ENCODE results near the gene UGT1A5. TPM values are rescaled to one million over a fixed set of nuclear protein-coding genes. Genes with fewer than 3 reads are reported as not detected.

The UGT1A5 gene
- polyA plus RNA-seq, 1 donor (not counting 4 experiments of a cell fraction or from before 2014, with no cell fraction given): 1.3 TPM

DNA sequence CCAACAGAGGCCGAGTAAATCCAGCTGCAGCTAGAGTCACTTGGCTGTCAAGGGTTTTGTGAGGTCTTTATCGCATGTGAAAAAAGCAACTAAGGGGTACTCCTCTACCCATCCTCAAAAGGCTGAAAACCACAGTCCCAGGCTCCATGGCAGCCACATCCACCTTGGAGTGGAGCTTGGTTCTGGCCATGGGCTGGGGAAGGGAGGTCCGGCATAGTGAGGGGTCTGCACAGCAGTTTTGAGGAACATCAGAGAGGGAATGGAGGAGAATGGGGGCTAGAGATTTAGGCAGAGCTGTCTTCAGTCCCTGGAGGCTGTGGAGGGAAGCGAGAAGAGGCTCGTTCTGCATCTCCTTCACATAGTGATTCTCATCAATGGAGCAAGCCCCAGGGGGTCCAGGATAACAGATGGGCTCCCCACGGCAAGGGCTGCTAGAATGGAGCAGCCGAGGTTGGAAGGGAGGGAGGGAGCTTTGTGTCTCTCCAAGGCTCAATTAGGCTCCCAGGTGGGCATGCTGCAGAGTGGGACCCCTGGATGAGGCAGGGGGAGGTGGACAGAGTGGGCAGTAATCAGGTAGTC is 86.5 kb downstream of the UGT1A5 start:
- no peak for TF ChIP-seq EZH2 (IDR thresholded peaks at IDR 0.05; ENCODE audit: low read length)
- TF ChIP-seq, protein P1, sequence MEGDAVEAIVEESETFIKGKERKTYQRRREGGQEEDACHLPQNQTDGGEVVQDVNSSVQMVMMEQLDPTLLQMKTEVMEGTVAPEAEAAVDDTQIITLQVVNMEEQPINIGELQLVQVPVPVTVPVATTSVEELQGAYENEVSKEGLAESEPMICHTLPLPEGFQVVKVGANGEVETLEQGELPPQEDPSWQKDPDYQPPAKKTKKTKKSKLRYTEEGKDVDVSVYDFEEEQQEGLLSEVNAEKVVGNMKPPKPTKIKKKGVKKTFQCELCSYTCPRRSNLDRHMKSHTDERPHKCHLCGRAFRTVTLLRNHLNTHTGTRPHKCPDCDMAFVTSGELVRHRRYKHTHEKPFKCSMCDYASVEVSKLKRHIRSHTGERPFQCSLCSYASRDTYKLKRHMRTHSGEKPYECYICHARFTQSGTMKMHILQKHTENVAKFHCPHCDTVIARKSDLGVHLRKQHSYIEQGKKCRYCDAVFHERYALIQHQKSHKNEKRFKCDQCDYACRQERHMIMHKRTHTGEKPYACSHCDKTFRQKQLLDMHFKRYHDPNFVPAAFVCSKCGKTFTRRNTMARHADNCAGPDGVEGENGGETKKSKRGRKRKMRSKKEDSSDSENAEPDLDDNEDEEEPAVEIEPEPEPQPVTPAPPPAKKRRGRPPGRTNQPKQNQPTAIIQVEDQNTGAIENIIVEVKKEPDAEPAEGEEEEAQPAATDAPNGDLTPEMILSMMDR (optimal IDR thresholded peaks at IDR 0.05 in 1 of 3, IDR thresholded peaks at IDR 0.05 in 1 of 3, conservative IDR thresholded peaks at IDR 0.05 in 1 of 3; ENCODE audit: extremely low read depth in 1 of 3, insufficient read depth in 2 of 3, low read length in 3 of 3): no peak
- Histone ChIP-seq H3K79me2 (ENCODE audit: control insufficient read depth, insufficient read depth, low read length) (no peaks in the 10 kb centered on the region), H3K4me2 (ENCODE audit: control insufficient read depth, extremely low read depth, insufficient read depth, low read depth, low read length) (no peak overlapping the region), H3K27ac (ENCODE audit: control insufficient read depth, insufficient read depth, low read length) (no peak overlapping the region), H3K36me3 (ENCODE audit: control insufficient read depth in 2 of 2, extremely low read depth in 1 of 2, insufficient read depth in 2 of 2, low read length in 2 of 2) (no peaks in the 10 kb centered on the region), H3K9me1 (ENCODE audit: control insufficient read depth, extremely low read depth, insufficient read depth, low read length) (no peaks in the 10 kb centered on the region), H3K9me3 (ENCODE audit: control insufficient read depth, low read depth, low read length) (no peaks in the 10 kb centered on the region), H3K27me3 (ENCODE audit: control insufficient read depth, extremely low read depth, insufficient read depth, low read length) (peaks cover 6% of the 10 kb centered on the region), H3K4me1 (ENCODE audit: control insufficient read depth, extremely low read depth, insufficient read depth, low read length) (peaks cover 9% of the 10 kb centered on the region), H2AFZ (ENCODE audit: control insufficient read depth, low read length) (no peak overlapping the region), H4K20me1 (ENCODE audit: control insufficient read depth, extremely low read depth, insufficient read depth, low read length) (no peaks in the 10 kb centered on the region), H3K9ac (ENCODE audit: control insufficient read depth, extremely low read depth, insufficient read depth, low read length) (no peak overlapping the region), H3K4me3 (ENCODE audit: control insufficient read depth in 2 of 3, extremely low read depth in 1 of 3, insufficient read depth in 2 of 3, low read depth in 1 of 3, low read length in 3 of 3) (no peak overlapping the region)
- no peak for DNase-seq (ENCODE audit: low read depth, low spot score)
- dilution Hi-C loops (cut with MboI; ENCODE audit: extremely low pct_ligation_motif_present, low sequenced_read_pairs): no loop called here
- FAIRE-seq: no peak

DNA sequence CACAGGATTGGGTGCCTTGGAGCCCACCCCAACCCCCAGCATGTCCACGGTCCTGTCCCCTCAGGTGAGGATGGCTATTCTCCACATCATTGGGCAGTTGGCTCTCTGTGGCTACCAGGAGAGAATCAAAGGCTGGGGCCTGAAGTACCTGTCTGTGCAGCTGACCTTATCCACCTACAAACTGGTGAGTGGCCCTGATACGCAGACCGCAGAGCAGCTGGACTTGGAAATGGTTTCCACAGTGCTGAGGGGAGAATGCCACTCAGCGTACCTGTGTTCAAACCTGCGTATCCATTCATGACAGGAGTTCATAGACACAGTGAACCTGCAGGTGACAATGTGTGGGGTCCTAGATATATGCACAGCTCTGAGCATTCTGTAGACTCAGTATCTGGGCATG is 87.0 kb downstream of the UGT1A5 start:
- Histone ChIP-seq H3K9me3 (ENCODE audit: control insufficient read depth, low read depth, low read length) (no peaks in the 10 kb centered on the region), H3K4me1 (ENCODE audit: control insufficient read depth, extremely low read depth, insufficient read depth, low read length) (peaks cover 9% of the 10 kb centered on the region), H3K79me2 (ENCODE audit: control insufficient read depth, insufficient read depth, low read length) (no peaks in the 10 kb centered on the region), H3K4me3 (ENCODE audit: control insufficient read depth in 2 of 3, extremely low read depth in 1 of 3, insufficient read depth in 2 of 3, low read depth in 1 of 3, low read length in 3 of 3) (no peak overlapping the region), H3K27ac (ENCODE audit: control insufficient read depth, insufficient read depth, low read length) (no peak overlapping the region), H3K4me2 (ENCODE audit: control insufficient read depth, extremely low read depth, insufficient read depth, low read depth, low read length) (no peak overlapping the region), H2AFZ (ENCODE audit: control insufficient read depth, low read length) (no peak overlapping the region), H3K9me1 (ENCODE audit: control insufficient read depth, extremely low read depth, insufficient read depth, low read length) (no peaks in the 10 kb centered on the region), H3K36me3 (ENCODE audit: control insufficient read depth in 2 of 2, extremely low read depth in 1 of 2, insufficient read depth in 2 of 2, low read length in 2 of 2) (no peaks in the 10 kb centered on the region), H3K27me3 (ENCODE audit: control insufficient read depth, extremely low read depth, insufficient read depth, low read length) (peaks cover 6% of the 10 kb centered on the region), H3K9ac (ENCODE audit: control insufficient read depth, extremely low read depth, insufficient read depth, low read length) (no peak overlapping the region), H4K20me1 (ENCODE audit: control insufficient read depth, extremely low read depth, insufficient read depth, low read length) (no peaks in the 10 kb centered on the region)
- no peak for FAIRE-seq
- no peak for TF ChIP-seq EZH2 (IDR thresholded peaks at IDR 0.05; ENCODE audit: low read length)
- TF ChIP-seq, protein P1 (optimal IDR thresholded peaks at IDR 0.05 in 1 of 3, IDR thresholded peaks at IDR 0.05 in 1 of 3, conservative IDR thresholded peaks at IDR 0.05 in 1 of 3; ENCODE audit: extremely low read depth in 1 of 3, insufficient read depth in 2 of 3, low read length in 3 of 3): no peak
- no peak for DNase-seq (ENCODE audit: low read depth, low spot score)
- dilution Hi-C loops (cut with MboI; ENCODE audit: extremely low pct_ligation_motif_present, low sequenced_read_pairs): no loop called here

Measured in keratinocyte (primary cell).